Endothelial cell of umbilical vein (primary cell): ENCODE results near the gene LMF1. TPM values are rescaled to one million over a fixed set of nuclear protein-coding genes. Genes with fewer than 3 reads are reported as not detected.

ENCODE experiments used
- BruUV-seq: library from RNA; stranded (reverse); fragments of 400-500 nt; replicated peaks from 2 replicates; lab custom pipeline; 2021; lab: Mats Ljungman, UMichigan
- CTCF ChIA-PET: fragments of 300-600, 350-600 bp; sonication (Branson Sonifier 250); formaldehyde crosslinking; loops from one replicate; lab custom pipeline; 2021; ENCODE audit warnings: antibody characterized with exemption, inconsistent platforms; lab: Charles Lee
- POLR2A ChIA-PET: fragments of 300-600, 350-600 bp; sonication (Branson Sonifier 250); formaldehyde crosslinking; loops from one replicate; lab custom pipeline; 2021; ENCODE audit warnings: antibody characterized with exemption, inconsistent platforms; lab: Charles Lee
- DNase-seq: peaks from one replicate; pipeline ENCODE4 v3.0.0-alpha.2; 2011; ENCODE audit warnings: low read depth, low spot score
- FAIRE-seq: peaks from 2 replicates; lab custom pipeline; 2011; peaks lifted over from hg19 to GRCh38; lab: Jason Lieb, UNC
- H2AFZ ChIP-seq: 2 replicates; pipeline ENCODE4 v1.6.0; 2012; ENCODE audit warnings: low read depth, low read length, control low read depth, inconsistent platforms
- H3K27ac ChIP-seq: 2 replicates; pipeline ENCODE4 v1.5.1; 2011; ENCODE audit warnings: low read depth, mild to moderate bottlenecking, control low read depth, low read length, moderate library complexity; ENCODE audit not compliant: insufficient read depth
- H3K27me3 ChIP-seq, 2 experiments: 2 replicates each; pipeline versions ENCODE4 v1.6.0 to v1.6.1; 2011; ENCODE audit warnings: low read length in 2 of 2, mixed read lengths in 1 of 2; ENCODE audit not compliant: control insufficient read depth in 2 of 2, insufficient read depth in 2 of 2
- H3K36me3 ChIP-seq, 2 experiments: 2 replicates in 1 of 2; 3 replicates in 1 of 2; pipeline ENCODE4 v1.5.1; 2011; ENCODE audit warnings: low read length in 2 of 2, mild to moderate bottlenecking in 1 of 2, moderate library complexity in 1 of 2; ENCODE audit not compliant: control insufficient read depth in 2 of 2, insufficient read depth in 2 of 2; ENCODE audit errors: extremely low read depth in 1 of 2
- H3K4me1 ChIP-seq: 3 replicates; pipeline ENCODE4 v1.5.1; 2011; ENCODE audit warnings: mild to moderate bottlenecking, low read length; ENCODE audit not compliant: control insufficient read depth, insufficient read depth; ENCODE audit errors: extremely low read depth
- H3K4me2 ChIP-seq: 2 replicates; pipeline ENCODE4 v1.6.1; 2011; ENCODE audit warnings: low read length, control low read depth, mixed read lengths; ENCODE audit not compliant: insufficient read depth
- H3K4me3 ChIP-seq, 3 experiments: fragments of 200-600 bp in 1 of 3; sonication (generic), shearing (Covaris generic) in 1 of 3; replicated peaks in 1 of 3; 2 replicates each; pipeline ENCODE4 v1.5.1; 2011 to 2016; ENCODE audit warnings: control low read depth in 3 of 3, low read length in 3 of 3, mild to moderate bottlenecking in 2 of 3, inconsistent platforms in 1 of 3, low read depth in 1 of 3, moderate library complexity in 1 of 3; ENCODE audit not compliant: insufficient read depth in 1 of 3
- H3K79me2 ChIP-seq: 2 replicates; pipeline ENCODE4 v1.6.0; 2012; ENCODE audit warnings: low read length, inconsistent platforms; ENCODE audit not compliant: control insufficient read depth, insufficient read depth
- H3K9ac ChIP-seq: replicated peaks from 2 replicates; pipeline ENCODE3; 2011; ENCODE audit warnings: low read length, control low read depth; ENCODE audit not compliant: insufficient read depth; ENCODE audit errors: extremely low read depth
- H3K9me1 ChIP-seq: replicated peaks from 3 replicates; pipeline ENCODE4 v1.6.0; 2011; ENCODE audit warnings: mild to moderate bottlenecking, low read length; ENCODE audit not compliant: control insufficient read depth, insufficient read depth; ENCODE audit errors: extremely low read depth
- H3K9me3 ChIP-seq: replicated peaks from 2 replicates; pipeline ENCODE4 v1.5.1; 2012; ENCODE audit warnings: low read length, inconsistent platforms; ENCODE audit not compliant: control insufficient read depth, insufficient read depth
- H4K20me1 ChIP-seq: replicated peaks from 2 replicates; pipeline ENCODE3; 2011; ENCODE audit warnings: mild to moderate bottlenecking, low read length; ENCODE audit not compliant: control insufficient read depth, insufficient read depth; ENCODE audit errors: extremely low read depth
- EZH2 ChIP-seq: IDR thresholded peaks from 2 replicates; pipeline ENCODE4 v1.6.1; 2012; ENCODE audit warnings: borderline replicate concordance, low read depth, mild to moderate bottlenecking, moderate library complexity, low read length, inconsistent platforms; ENCODE audit not compliant: severe bottlenecking
- FOS ChIP-seq: IDR thresholded peaks from 2 replicates; pipeline ENCODE4 v1.6.1; 2011; ENCODE audit warnings: mild to moderate bottlenecking, low read length, moderate library complexity, borderline replicate concordance; ENCODE audit not compliant: insufficient read depth
- GATA2 ChIP-seq: IDR thresholded peaks from 2 replicates; pipeline ENCODE4 v1.7.0; 2011; ENCODE audit warnings: low read depth, mild to moderate bottlenecking, moderate library complexity, mixed read lengths, low read length; ENCODE audit not compliant: insufficient read length, insufficient read depth
- JUN ChIP-seq: IDR thresholded peaks from 2 replicates; pipeline ENCODE4 v1.6.1; 2011; ENCODE audit warnings: borderline replicate concordance, low read depth; ENCODE audit not compliant: insufficient read length, insufficient read depth
- MYC ChIP-seq: IDR thresholded peaks from one replicate; pipeline ENCODE4 v1.6.1; 2011; ENCODE audit warnings: mild to moderate bottlenecking, low read depth, low read length
- POLR2A ChIP-seq: IDR thresholded peaks from 2 replicates; pipeline ENCODE4 v1.6.1; 2012; ENCODE audit warnings: low read depth, mild to moderate bottlenecking, control low read depth, low read length
- POLR2AphosphoS5 ChIP-seq: IDR thresholded peaks from 2 replicates; pipeline ENCODE4 v1.6.1; 2012; ENCODE audit warnings: low read depth, mild to moderate bottlenecking, control low read depth, low read length, moderate library complexity; ENCODE audit not compliant: insufficient read depth
- dilution Hi-C: fragments of 300-500 bp; cut with MboI; formaldehyde crosslinking; loops from one replicate; pipeline ENCODE4 v1.15.0; 2019; ENCODE audit warnings: low sequenced_read_pairs; ENCODE audit not compliant: extremely low pct_ligation_motif_present
- intact Hi-C: fragments of 100-400 bp; cut with micrococcal nuclease; formaldehyde crosslinking; loops from one replicate; pipeline ENCODE4 v1.10.0; 2022
- polyA plus RNA-seq, 4 experiments: library from polyadenylated mRNA; depleted of rRNA in 3 of 4; stranded (reverse) in 3 of 4; unstranded in 1 of 4; fragments of >200 nt; gene quantifications; 2 replicates each; pipeline versions ENCODE4 v1.2.1 to v1.2.3, GENCODE V29; 2011 to 2012; ENCODE audit warnings: missing spikeins in 1 of 4
- total RNA-seq: library from RNA; stranded (reverse); gene quantifications from 2 replicates; pipeline ENCODE4 v1.2.3, GENCODE V29; 2021
- TF ChIP-seq, protein P1 (sequence below): IDR thresholded peaks from 2 replicates; pipeline ENCODE4 v1.6.1; 2011; ENCODE audit not compliant: insufficient read depth, insufficient read length
- TF ChIP-seq, protein P2 (sequence below), 2 donors: IDR thresholded peaks; 1 replicate in 1 of 2; 2 replicates in 1 of 2; pipeline ENCODE4 v1.5.1; 2011; ENCODE audit warnings: low read length in 2 of 2, mild to moderate bottlenecking in 2 of 2, moderate library complexity in 2 of 2, control low read depth in 1 of 2, inconsistent platforms in 1 of 2, low read depth in 1 of 2; ENCODE audit not compliant: insufficient read depth in 1 of 2; ENCODE audit errors: extremely low read depth in 1 of 2

Gene LMF1
- total and polyA plus RNA-seq, 2 donors (not counting 3 experiments of a cell fraction or from before 2014, with no cell fraction given): 17.8 TPM

DNA sequence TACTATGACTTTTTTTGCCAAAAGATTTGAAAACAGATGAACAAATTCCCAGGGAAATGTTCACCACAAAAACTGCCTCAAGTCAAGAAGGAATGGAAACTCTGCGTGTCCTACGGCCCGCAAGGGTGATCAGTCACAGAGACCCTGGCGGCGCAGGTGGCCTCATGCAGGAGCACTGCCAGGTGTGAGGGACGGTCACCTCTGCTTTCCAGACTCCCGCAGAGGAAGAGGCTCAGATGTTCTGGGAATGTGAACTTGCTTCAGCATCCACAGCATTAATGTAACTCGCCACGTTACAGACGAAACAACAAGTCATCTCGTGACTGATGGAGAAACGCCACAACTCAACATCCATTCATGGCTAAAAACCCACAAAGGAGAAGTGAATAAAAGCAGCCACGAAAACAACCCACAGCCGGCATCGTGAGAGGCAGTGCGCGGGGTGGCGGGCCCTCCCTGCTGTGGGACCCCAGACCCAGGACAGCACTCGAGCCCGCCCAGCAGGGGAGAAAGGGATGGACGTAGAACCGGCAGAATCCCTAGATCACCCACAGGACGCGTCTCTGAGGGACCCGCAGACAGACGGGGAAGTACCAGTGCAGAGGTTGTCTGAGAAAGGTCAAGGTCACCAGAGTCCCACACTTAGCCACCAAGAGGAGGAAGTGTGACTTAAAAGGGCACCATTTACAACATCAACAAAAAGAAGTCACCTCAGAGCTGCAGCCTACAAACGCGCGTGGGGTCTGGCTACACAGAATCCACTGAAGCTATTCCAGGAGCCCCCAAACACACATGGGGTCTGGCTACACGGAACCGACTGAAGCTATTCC, 93.3 kb downstream of the LMF1 start:
- CTCF ChIA-PET: interaction anchor here (0.6 kb wide), 1 partner anchor 180 kb away, joined by 4 read pairs; no protein-coding TSS in a partner anchor
- FAIRE-seq: no peak

More for the DNA sequence above, 93.3 kb downstream of the LMF1 start:
- intact Hi-C loops (no loop called here), dilution Hi-C loops (no loop called here)
- Histone ChIP-seq H2AFZ (no peak overlapping the region), H3K4me3 (no peak overlapping the region), H3K27me3 (no peaks in the 10 kb centered on the region), H3K4me1 (no peaks in the 10 kb centered on the region), H3K9me1 (no peaks in the 10 kb centered on the region), H3K4me2 (no peak overlapping the region), H3K36me3 (no peaks in the 10 kb centered on the region), H3K79me2 (no peaks in the 10 kb centered on the region), H4K20me1 (no peaks in the 10 kb centered on the region), H3K9ac (no peak overlapping the region), H3K27ac (no peak overlapping the region), H3K9me3 (no peaks in the 10 kb centered on the region)
- DNase-seq: no peak
- POLR2A ChIA-PET: no interaction called here
- BruUV-seq: no TSS peak
- no peak for TF ChIP-seq MYC
- no peak for TF ChIP-seq POLR2AphosphoS5
- TF ChIP-seq, protein P1, sequence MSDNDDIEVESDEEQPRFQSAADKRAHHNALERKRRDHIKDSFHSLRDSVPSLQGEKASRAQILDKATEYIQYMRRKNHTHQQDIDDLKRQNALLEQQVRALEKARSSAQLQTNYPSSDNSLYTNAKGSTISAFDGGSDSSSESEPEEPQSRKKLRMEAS: no peak
- no peak for TF ChIP-seq JUN
- no peak for TF ChIP-seq POLR2A
- TF ChIP-seq FOS: no peak
- TF ChIP-seq, protein P2, sequence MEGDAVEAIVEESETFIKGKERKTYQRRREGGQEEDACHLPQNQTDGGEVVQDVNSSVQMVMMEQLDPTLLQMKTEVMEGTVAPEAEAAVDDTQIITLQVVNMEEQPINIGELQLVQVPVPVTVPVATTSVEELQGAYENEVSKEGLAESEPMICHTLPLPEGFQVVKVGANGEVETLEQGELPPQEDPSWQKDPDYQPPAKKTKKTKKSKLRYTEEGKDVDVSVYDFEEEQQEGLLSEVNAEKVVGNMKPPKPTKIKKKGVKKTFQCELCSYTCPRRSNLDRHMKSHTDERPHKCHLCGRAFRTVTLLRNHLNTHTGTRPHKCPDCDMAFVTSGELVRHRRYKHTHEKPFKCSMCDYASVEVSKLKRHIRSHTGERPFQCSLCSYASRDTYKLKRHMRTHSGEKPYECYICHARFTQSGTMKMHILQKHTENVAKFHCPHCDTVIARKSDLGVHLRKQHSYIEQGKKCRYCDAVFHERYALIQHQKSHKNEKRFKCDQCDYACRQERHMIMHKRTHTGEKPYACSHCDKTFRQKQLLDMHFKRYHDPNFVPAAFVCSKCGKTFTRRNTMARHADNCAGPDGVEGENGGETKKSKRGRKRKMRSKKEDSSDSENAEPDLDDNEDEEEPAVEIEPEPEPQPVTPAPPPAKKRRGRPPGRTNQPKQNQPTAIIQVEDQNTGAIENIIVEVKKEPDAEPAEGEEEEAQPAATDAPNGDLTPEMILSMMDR (IDR thresholded peaks at IDR 0.05; ENCODE audit: extremely low read depth in 1 of 2, insufficient read depth in 1 of 2, low read depth in 1 of 2, low read length in 2 of 2): no peak
- TF ChIP-seq EZH2: no peak
- TF ChIP-seq GATA2: no peak
